COLO829 (cell line): ENCODE measurements around the gene ANKRD55.
"Not testable (repeated sequence)": the region's sequence is repeated elsewhere in the genome, so short reads cannot be mapped to it uniquely, and the experiment has no call there.

Experiments
- DNase-seq: peaks from one replicate; pipeline ENCODE4 v3.0.0; 2012; ENCODE audit warnings: low spot score

Gene ANKRD55

GRCh38 chr5:56233230-56233629 lies at the start of gene ANKRD55:
Gene ANKRD55, minus strand, starts transcription at chr5:56233330. Its CDS starts 417 bp downstream, at chr5:56232913.
- DNase-seq: no peak

DNA sequence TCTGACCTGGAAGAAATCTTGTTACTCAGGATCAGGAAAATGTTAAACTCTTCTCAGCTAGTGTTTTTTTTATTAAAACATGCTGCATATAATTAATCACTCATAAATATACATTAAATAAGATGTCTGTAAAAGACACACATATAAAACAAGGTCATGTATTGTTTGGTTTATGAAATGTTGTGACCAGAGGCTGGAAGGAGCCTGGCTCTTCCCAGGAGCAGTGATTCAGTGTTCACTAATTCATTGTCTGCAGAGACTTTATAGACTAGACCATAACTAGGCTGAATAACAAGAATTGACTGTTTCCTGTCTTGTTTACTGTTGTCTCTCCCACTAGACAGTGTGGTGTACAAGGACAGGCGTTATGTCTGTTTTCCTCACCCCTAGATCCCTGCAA lies 49.1 kb upstream of the ANKRD55 start:
- DNase-seq: peak; percentile 20

DNA sequence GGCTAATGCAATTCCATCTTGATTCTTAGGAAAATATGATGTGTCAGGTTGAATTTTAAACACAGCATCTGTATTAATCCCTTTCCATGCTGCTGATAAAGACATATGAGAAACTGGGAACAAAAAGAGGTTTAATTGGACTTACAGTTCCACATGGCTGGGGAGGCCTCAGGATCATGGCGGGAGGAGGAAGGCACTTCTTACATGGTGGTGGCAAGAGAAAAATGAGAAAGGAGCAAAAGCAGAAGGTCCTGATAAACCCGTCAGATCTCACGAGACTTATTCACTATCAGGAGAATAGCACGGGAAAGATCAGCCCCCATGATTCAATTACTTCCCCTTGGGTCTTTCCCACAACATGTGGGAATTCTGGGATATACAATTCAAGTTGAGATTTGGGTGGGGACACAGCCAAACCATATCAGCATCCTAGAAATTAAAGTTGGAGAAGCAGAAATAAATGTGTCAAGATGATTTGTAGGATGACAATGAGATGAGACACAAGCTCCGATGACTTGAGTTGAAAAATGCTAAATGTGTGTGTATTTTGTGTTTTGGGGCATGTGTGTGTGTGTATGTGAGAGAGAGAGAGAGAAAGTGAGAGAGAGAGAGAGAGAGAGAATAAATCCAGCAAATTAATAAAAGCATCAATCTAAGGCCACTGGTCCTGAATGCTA lies 48.5 kb upstream of the ANKRD55 start:
- no peak for DNase-seq

DNA sequence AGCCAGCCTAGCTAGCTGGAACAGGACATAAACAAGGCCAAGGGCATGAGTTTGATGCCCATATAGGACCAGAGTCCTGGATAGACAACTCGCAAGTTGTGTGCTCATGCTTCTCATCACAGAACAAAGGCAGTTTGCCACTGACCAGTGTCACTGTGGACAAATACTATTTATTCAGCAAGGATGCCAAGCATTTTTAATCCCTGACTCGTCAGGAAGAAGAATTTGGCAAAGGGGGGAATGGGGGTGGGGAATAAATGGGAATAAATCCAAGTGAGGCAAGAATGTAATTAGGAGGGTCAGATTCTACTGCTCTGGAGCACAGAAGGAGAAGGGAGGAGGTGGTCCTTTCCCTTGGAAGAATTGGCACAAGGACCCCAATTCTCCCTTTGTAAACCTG lies 46.8 kb upstream of the ANKRD55 start:
- peak; percentile 20 for DNase-seq

DNA sequence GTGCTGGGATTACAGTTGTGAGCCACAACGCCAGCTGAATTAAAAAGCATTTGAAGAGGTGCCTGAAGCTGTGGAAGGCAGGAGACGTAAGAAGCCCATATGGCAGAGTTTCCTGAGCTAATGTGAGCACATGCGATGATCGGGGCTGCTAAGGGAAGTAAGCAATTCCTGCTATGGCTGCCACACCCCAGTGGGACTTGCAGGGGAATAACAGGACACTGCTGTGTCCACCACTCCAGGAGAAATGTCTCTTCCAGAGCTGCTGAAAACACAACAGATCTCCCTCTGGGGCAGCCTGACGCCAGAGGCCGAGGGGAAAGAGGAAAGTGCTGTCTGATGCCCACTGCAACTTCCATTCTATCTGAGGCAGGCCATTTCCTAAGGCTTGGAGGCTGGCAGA lies 46.2 kb upstream of the ANKRD55 start:
- DNase-seq: no peak

GRCh38 chr5:56278335-56278753 lies 45.2 kb upstream of the ANKRD55 start:
- DNase-seq: no peak

GRCh38 chr5:56277573-56277972 lies 44.4 kb upstream of the ANKRD55 start:
- no peak for DNase-seq

DNA sequence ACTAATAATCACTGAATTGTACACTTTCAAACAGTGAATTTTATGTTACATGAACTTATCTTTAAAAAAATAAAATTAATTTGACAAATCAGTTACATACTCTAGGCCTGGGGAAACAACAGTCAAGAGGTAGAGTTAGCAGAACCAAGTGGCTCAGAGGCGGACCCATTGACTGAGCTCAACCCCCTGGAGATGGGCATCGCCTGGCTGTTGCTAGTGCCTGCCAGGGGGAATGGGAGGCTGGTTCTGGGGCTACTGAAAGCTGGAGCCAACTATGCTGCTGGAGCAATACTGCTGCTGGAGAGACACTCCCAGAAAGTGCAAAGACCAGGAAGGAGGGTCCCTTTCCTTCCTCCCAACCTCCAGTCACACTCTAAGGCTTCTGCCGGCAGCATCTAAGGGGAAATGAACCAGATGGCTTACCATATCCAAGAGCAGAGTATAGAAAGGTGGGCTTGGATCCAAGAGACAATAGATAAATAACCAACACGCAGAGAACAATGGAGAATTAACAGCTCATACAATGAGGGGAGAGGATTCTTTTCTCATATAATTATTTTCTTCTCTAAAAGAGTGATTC lies 40.3 kb upstream of the ANKRD55 start:
- DNase-seq: no peak

GRCh38 chr5:56272765-56273164 lies 39.6 kb upstream of the ANKRD55 start:
- no peak for DNase-seq

GRCh38 chr5:56270568-56271392 lies 37.6 kb upstream of the ANKRD55 start:
- DNase-seq: peak; percentile 25

DNA sequence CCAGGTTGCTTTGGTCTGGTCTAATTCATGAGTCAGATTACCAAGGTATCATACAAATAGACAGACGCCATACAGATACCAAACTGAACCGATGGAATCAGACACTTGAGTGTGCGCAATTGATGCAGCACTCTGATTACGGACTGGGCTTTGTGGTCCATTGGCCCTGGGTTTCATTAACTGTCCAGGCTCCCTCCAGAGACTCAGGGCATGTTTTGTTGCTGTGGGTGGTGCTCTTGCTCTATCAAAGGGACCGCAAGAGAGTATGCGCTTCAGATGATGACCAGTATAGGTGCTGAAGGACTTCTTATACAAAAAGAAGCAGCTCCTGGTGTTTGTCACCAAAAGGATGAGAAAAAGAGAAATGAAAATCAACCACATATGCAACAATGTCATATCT lies 36.9 kb upstream of the ANKRD55 start:
- no peak for DNase-seq

- no peak for DNase-seq
These were observed 36.2 kb upstream of the ANKRD55 start for GRCh38 chr5:56269216-56269927.

DNA sequence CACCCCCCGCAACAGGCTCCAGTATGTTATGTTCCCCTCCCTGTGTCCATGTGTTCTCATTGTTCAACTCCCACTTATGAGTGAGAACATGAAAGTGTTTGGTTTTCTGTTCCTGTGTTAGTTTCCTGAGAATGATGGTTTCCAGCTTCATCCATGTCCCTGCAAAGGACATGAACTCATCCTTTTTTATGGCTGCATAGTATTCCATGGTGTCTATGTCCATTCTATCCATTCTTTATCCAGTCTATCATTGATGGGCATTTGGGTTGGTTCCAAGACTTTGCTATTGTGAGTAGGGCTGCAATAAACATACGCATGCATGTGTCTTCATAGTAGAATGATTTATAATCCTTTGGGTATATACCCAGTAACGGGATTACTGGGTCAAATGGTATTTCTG lies 35.6 kb upstream of the ANKRD55 start:
- not testable (repeated sequence) for DNase-seq

DNA sequence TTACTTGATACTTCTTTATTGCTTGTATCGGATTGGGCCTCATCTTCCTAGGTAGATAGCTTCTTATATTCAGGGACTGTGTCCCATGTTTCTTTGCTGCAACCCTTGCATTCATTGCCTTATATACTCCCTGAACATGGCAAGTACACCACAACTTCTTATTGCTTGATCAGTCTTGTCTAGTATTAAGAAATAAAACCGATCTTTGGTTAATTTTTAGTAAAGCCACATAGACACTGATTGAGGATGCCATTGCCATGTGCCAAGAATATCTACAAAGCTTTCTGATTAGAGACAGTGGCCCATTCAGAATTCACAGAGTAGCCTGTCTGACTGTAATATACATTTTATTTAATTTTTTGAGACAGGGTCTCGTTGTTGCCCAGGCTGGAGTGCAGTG lies 34.7 kb upstream of the ANKRD55 start:
- DNase-seq: no peak

GRCh38 chr5:56264417-56265025 lies 31.4 kb upstream of the ANKRD55 start:
- peak; percentile 37 for DNase-seq

- no peak for DNase-seq
These were observed 29.1 kb upstream of the ANKRD55 start for GRCh38 chr5:56262279-56262678.

DNA sequence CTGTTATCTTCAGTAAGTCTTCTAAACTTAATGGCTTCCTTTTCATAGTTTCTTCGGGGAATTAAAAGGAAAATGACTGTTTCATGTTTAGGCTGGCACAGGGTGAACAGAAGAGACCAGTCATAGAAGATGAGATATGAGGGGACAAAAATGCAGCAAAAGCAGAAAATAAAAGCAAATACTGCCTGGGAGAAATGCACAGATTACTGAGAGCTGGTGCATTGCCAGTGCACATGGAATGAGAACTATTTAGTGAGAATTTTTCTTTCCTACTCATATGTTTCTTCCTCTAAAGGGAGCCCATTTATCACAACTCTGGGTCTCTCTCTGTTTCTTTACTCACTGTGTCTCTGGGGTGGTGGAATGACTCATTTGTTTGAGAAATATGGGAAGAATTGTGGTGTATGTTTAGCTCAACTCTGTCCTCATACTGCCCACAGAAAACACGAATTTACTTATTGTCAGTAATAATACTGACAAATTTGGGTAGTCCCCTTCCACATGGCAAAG lies 25.9 kb upstream of the ANKRD55 start:
- DNase-seq: peak; percentile 29

- DNase-seq: not testable (repeated sequence)
These were observed 24.8 kb upstream of the ANKRD55 start for GRCh38 chr5:56257763-56258529.

DNA sequence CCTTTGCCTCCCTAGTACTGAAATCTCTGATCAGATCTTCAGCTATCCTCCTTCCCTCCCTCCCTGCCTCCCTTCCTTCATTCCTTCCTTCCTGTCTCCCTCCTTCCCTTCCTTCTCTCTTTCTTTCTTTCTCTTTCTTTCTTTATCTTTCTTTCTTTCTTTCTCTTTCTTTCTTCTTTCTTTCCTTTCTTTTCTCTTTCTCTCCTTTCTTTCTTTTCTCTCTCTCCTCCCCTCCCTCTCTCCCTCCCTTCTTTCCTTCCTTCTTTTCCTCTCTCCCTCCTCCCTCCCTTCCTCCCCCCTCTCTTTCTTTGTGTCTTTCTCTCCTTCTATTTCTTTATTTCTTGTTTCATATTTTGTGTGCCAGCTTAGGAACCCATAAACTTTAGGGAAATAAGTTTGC lies 23.9 kb upstream of the ANKRD55 start:
- DNase-seq: no peak

GRCh38 chr5:56255502-56255901 lies 22.4 kb upstream of the ANKRD55 start:
- no peak for DNase-seq

DNA sequence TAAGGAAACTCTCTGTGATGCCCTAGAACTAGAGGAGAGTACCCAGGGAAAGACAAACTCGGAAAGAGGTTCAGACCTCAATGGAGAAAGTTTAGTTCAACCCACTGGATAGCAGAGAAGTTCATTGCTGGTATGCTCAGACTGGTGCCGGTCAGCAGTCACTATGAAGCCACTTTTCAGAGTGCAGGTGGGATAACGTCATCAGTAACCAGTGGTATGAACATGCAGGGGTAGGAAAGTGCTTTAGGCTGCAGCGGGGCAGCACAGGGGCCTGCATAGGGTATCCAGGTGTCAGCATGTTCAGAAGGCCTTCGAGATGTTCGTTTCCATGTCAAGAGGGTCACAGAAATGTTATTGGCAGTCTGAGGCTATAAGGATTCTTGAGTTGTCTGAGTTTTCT lies 20.8 kb upstream of the ANKRD55 start:
- DNase-seq: no peak
